Measurements from ENCODE around the gene MSI1.
"Not testable (repeated sequence)": the region's sequence is repeated elsewhere in the genome, so short reads cannot be mapped to it uniquely, and the experiment has no call there.

Gene MSI1

GRCh38 chr12:120342175-120343038, 26.6 kb downstream of the MSI1 start:
- Mint-ChIP-seq H3K36me3 (ENCODE audit: low read depth) (peaks cover 32% of the 10 kb centered on the region), H3K27ac (peak overlapping the region in 1 of 3 experiments; percentile 44), H3K9me3 (peaks cover 11% of the 10 kb centered on the region), H3K4me3 (no peak overlapping the region), H3K4me1 (no peaks in the 10 kb centered on the region), H3K27me3 (ENCODE audit: low read depth) (no peaks in the 10 kb centered on the region)
- TF ChIP-seq, protein P1, sequence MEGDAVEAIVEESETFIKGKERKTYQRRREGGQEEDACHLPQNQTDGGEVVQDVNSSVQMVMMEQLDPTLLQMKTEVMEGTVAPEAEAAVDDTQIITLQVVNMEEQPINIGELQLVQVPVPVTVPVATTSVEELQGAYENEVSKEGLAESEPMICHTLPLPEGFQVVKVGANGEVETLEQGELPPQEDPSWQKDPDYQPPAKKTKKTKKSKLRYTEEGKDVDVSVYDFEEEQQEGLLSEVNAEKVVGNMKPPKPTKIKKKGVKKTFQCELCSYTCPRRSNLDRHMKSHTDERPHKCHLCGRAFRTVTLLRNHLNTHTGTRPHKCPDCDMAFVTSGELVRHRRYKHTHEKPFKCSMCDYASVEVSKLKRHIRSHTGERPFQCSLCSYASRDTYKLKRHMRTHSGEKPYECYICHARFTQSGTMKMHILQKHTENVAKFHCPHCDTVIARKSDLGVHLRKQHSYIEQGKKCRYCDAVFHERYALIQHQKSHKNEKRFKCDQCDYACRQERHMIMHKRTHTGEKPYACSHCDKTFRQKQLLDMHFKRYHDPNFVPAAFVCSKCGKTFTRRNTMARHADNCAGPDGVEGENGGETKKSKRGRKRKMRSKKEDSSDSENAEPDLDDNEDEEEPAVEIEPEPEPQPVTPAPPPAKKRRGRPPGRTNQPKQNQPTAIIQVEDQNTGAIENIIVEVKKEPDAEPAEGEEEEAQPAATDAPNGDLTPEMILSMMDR (IDR thresholded peaks at IDR 0.05; ENCODE audit: unreplicated experiment in 3 of 3): no peak

- TF ChIP-seq, protein P1 (IDR thresholded peaks at IDR 0.05; ENCODE audit: unreplicated experiment in 3 of 3): no peak
- Mint-ChIP-seq H3K27ac (no peak overlapping the region), H3K27me3 (ENCODE audit: low read depth) (no peaks in the 10 kb centered on the region), H3K36me3 (ENCODE audit: low read depth) (peaks cover 17% of the 10 kb centered on the region), H3K4me3 (no peak overlapping the region), H3K9me3 (peaks cover 26% of the 10 kb centered on the region), H3K4me1 (no peaks in the 10 kb centered on the region)
Measured at GRCh38 chr12:120339256-120339655, 29.7 kb downstream of the MSI1 start.

- no peak overlapping the region for H3K4me3 Mint-ChIP-seq
- TF ChIP-seq, protein P1 (IDR thresholded peaks at IDR 0.05; ENCODE audit: unreplicated experiment in 3 of 3): no peak
Measured at GRCh38 chr12:120337730-120338129, 31.2 kb downstream of the MSI1 start.

GRCh38 chr12:120336392-120336791, 32.6 kb downstream of the MSI1 start:
- H3K4me3 Mint-ChIP-seq; H3K4me1 Mint-ChIP-seq; H3K27me3 Mint-ChIP-seq (ENCODE audit: low read depth); H3K27ac Mint-ChIP-seq: not testable (repeated sequence)
- peaks cover 11% of the 10 kb centered on the region for H3K36me3 Mint-ChIP-seq (ENCODE audit: low read depth)
- H3K9me3 Mint-ChIP-seq: peaks cover 26% of the 10 kb centered on the region

More at GRCh38 chr12:120337730-120338129, 31.2 kb downstream of the MSI1 start:
- Mint-ChIP-seq H3K9me3 (peaks cover 26% of the 10 kb centered on the region), H3K36me3 (ENCODE audit: low read depth) (peaks cover 15% of the 10 kb centered on the region), H3K27ac (no peak overlapping the region), H3K27me3 (ENCODE audit: low read depth) (no peaks in the 10 kb centered on the region), H3K4me1 (no peaks in the 10 kb centered on the region)

DNA sequence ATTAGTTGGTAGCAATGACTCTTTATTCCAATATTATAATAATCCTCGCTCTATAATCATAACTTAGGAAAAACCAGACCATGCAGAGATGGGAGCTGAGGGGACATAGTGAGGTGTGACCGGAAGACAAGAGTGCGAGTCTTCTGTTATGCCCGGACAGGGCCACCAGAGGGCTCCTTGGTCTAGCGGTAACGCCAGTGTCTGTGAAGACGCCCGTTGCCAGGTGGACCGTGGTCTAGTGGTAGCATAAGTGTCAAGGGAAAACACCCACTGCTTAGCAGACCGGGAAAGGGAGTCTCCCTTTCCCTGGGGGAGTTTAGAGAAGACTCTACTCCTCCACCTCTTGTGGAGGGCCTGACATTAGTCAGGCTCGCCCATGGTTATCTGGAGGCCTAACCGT, 33.5 kb downstream of the MSI1 start:
- H3K4me1 Mint-ChIP-seq; H3K36me3 Mint-ChIP-seq (ENCODE audit: low read depth); H3K4me3 Mint-ChIP-seq; H3K27me3 Mint-ChIP-seq (ENCODE audit: low read depth): not testable (repeated sequence)
- Mint-ChIP-seq H3K27ac (peak overlapping the region in 2 of 3 experiments; percentile 28 to 55), H3K9me3 (peaks cover 26% of the 10 kb centered on the region)
- TF ChIP-seq, protein P1 (IDR thresholded peaks at IDR 0.05; ENCODE audit: unreplicated experiment in 3 of 3): peak; percentile 61 to 67 (median 62)

DNA sequence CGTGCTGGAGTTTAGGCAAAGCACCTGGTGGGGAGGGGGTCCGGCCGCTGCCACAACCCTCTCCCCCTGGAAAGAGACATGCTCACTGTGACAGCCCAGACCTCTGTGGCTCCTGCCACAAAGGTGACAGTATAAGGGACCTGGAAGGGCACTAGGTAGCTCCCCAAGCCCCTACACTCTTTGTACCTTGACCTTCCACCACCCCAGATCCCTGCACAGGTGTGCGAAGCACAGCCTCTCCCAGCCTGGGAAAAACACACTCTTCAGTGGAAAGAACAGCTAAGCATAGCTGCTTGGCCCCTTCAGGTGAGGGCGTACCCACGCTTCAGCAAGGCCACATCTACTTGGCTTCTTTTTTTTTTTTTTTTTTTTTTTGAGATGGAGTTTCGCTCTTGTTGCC, 36.4 kb downstream of the MSI1 start:
- Mint-ChIP-seq H3K9me3 (peaks cover 17% of the 10 kb centered on the region), H3K4me3 (no peak overlapping the region), H3K36me3 (ENCODE audit: low read depth) (peaks cover 3% of the 10 kb centered on the region), H3K4me1 (no peaks in the 10 kb centered on the region), H3K27ac (no peak overlapping the region), H3K27me3 (ENCODE audit: low read depth) (peaks cover 9% of the 10 kb centered on the region)
- TF ChIP-seq, protein P1 (IDR thresholded peaks at IDR 0.05; ENCODE audit: unreplicated experiment in 3 of 3): no peak

All from nephron (organoid).